ENCODE results near the gene FKBP1B.

GRCh38 chr2:24022324-24022974 lies 27.1 kb upstream of the FKBP1B start:
- TF ChIP-seq, protein P1, sequence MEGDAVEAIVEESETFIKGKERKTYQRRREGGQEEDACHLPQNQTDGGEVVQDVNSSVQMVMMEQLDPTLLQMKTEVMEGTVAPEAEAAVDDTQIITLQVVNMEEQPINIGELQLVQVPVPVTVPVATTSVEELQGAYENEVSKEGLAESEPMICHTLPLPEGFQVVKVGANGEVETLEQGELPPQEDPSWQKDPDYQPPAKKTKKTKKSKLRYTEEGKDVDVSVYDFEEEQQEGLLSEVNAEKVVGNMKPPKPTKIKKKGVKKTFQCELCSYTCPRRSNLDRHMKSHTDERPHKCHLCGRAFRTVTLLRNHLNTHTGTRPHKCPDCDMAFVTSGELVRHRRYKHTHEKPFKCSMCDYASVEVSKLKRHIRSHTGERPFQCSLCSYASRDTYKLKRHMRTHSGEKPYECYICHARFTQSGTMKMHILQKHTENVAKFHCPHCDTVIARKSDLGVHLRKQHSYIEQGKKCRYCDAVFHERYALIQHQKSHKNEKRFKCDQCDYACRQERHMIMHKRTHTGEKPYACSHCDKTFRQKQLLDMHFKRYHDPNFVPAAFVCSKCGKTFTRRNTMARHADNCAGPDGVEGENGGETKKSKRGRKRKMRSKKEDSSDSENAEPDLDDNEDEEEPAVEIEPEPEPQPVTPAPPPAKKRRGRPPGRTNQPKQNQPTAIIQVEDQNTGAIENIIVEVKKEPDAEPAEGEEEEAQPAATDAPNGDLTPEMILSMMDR (IDR thresholded peaks at IDR 0.05) = no peak
- no peak for TF ChIP-seq MAZ (IDR thresholded peaks at IDR 0.05; ENCODE audit: borderline replicate concordance, low read depth, low read length)
- no peak for TF ChIP-seq POLR2A (IDR thresholded peaks at IDR 0.05; ENCODE audit: low read length)
- no peak for TF ChIP-seq USF2 (IDR thresholded peaks at IDR 0.05)
- TF ChIP-seq NR3C1 (IDR thresholded peaks at IDR 0.05) = no peak
- no peak for TF ChIP-seq RFX5 (IDR thresholded peaks at IDR 0.05)
- TF ChIP-seq, protein P2, sequence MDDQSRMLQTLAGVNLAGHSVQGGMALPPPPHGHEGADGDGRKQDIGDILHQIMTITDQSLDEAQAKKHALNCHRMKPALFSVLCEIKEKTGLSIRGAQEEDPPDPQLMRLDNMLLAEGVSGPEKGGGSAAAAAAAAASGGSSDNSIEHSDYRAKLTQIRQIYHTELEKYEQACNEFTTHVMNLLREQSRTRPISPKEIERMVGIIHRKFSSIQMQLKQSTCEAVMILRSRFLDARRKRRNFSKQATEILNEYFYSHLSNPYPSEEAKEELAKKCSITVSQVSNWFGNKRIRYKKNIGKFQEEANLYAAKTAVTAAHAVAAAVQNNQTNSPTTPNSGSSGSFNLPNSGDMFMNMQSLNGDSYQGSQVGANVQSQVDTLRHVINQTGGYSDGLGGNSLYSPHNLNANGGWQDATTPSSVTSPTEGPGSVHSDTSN (IDR thresholded peaks at IDR 0.05) = no peak
- no peak for TF ChIP-seq MAX (IDR thresholded peaks at IDR 0.05)
- TF ChIP-seq SREBF2 (IDR thresholded peaks at IDR 0.05) = no peak
- no peak for TF ChIP-seq EP300 (IDR thresholded peaks at IDR 0.05)
- no peak for TF ChIP-seq NPAS2 (CRISPR knock-in tag; IDR thresholded peaks at IDR 0.05; ENCODE audit: borderline replicate concordance)

Measured in A549 (cell line).